ENCODE results near the gene WRNIP1.
"Not testable (repeated sequence)": the region's sequence is repeated elsewhere in the genome, so short reads cannot be mapped to it uniquely, and the experiment has no call there.

Gene WRNIP1

DNA sequence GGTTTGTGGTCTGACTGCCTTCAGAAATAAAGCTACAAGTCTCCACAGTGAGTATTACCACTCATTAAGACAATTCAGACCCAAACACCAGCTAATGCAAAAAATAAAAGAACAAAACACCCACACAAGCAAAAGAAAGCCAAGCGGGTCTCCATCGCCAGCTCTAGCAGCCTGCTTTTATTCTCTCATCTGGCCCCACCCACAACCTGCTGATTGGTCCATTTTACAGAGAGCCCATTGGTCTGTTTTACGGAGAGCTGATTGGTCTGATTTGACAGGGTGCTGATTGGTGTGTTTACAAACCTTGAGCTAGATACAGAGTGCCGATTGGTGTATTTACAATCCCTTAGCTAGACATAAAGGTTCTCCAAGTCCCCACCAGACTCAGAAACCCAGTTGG, 2.3 kb upstream of the WRNIP1 start:
- H3K27ac ChIP-seq (ENCODE audit: low read length, poor library complexity, severe bottlenecking); H3K27me3 ChIP-seq (ENCODE audit: control insufficient read depth in 1 of 2, insufficient read depth in 1 of 2, low read length in 2 of 2); H3K14ac ChIP-seq (ENCODE audit: low read length in 2 of 2); H3K79me1 ChIP-seq (replicated peaks; ENCODE audit: low read length, poor library complexity, severe bottlenecking); H4K8ac ChIP-seq (ENCODE audit: low read length); H2BK15ac ChIP-seq (ENCODE audit: low read depth, poor library complexity, severe bottlenecking); H3K9ac ChIP-seq (ENCODE audit: low read length); H3K36me3 ChIP-seq (ENCODE audit: control insufficient read depth in 1 of 2, insufficient read depth in 2 of 2, low read depth in 1 of 2, low read length in 2 of 2); H2BK120ac ChIP-seq (ENCODE audit: low read depth, low read length); H4K91ac ChIP-seq (ENCODE audit: low read length); H2BK5ac ChIP-seq (ENCODE audit: low read depth, low read length, poor library complexity, severe bottlenecking); H3K4me2 ChIP-seq (ENCODE audit: low read length, poor library complexity, severe bottlenecking); H2BK12ac ChIP-seq (ENCODE audit: low read length in 2 of 2); DNase-seq; H3K9me3 ChIP-seq (ENCODE audit: control insufficient read depth, low read length); H3K4ac ChIP-seq (ENCODE audit: low read depth in 1 of 2, low read length in 2 of 2); H3K23ac ChIP-seq (ENCODE audit: low read length in 2 of 2); H3K4me1 ChIP-seq (ENCODE audit: control insufficient read depth, insufficient read depth, low read depth, low read length); H3K18ac ChIP-seq (ENCODE audit: low read depth in 1 of 2, low read length in 2 of 2); H2AK5ac ChIP-seq (ENCODE audit: low read length, severe bottlenecking); H3K4me3 ChIP-seq (ENCODE audit: insufficient read depth in 1 of 2, low read depth in 1 of 2, low read length in 2 of 2); H2AFZ ChIP-seq (ENCODE audit: low read depth, low read length): not testable (repeated sequence)
- WGBS, result 100% methylated on average over 4 of the region's 4 CpGs

DNA sequence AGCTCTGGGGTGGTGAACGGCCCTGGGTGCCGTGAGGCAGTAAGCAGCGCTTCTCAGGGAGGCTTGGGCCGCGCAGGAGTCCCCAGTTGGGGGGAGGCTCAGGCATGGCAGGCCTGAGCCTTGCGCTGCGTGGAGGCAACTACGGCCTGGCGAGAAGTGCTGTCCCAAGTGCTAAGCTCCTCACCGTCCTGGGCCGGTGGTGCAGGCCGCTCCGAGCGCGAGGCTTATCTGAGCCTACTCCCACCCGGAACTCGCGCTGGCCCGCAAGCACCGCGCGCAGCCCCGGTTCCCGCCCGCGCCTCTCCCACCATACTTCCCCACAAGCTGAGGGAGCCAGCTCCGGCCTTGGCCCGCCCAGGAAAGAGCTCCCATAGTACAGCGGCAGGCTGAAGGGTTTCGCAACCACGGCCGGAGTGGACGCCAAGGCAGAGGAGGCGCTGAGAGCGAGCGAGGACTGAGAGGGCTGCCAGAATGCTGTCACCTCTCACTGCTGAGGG, 1.8 kb upstream of the WRNIP1 start:
- H4K91ac ChIP-seq (ENCODE audit: low read length), result no peak overlapping the region
- peaks cover 2% of the 10 kb centered on the region for H3K79me1 ChIP-seq (replicated peaks; ENCODE audit: low read length, poor library complexity, severe bottlenecking)
- no peak overlapping the region for H2AFZ ChIP-seq (ENCODE audit: low read depth, low read length)
- no peak overlapping the region for H3K27ac ChIP-seq (ENCODE audit: low read length, poor library complexity, severe bottlenecking)
- DNase-seq, result no peak
- H3K18ac ChIP-seq (ENCODE audit: low read depth in 1 of 2, low read length in 2 of 2), result no peak overlapping the region
- no peak overlapping the region for H3K9ac ChIP-seq (ENCODE audit: low read length)
- no peak overlapping the region for H4K8ac ChIP-seq (ENCODE audit: low read length)
- no peak overlapping the region for H2BK120ac ChIP-seq (ENCODE audit: low read depth, low read length)
- H2AK5ac ChIP-seq (ENCODE audit: low read length, severe bottlenecking), result no peak overlapping the region
- H3K9me3 ChIP-seq (ENCODE audit: control insufficient read depth, low read length), result no peaks in the 10 kb centered on the region
- H3K4me1 ChIP-seq (ENCODE audit: control insufficient read depth, insufficient read depth, low read depth, low read length), result peaks cover 9% of the 10 kb centered on the region
- 96% methylated on average over 32 of the region's 36 CpGs for WGBS
- no peak overlapping the region for H3K4me2 ChIP-seq (ENCODE audit: low read length, poor library complexity, severe bottlenecking)
- no peak overlapping the region for H2BK15ac ChIP-seq (ENCODE audit: low read depth, poor library complexity, severe bottlenecking)
- H3K14ac ChIP-seq (ENCODE audit: low read length in 2 of 2), result no peak overlapping the region
- H2BK12ac ChIP-seq (ENCODE audit: low read length in 2 of 2), result no peak overlapping the region
- H3K36me3 ChIP-seq (ENCODE audit: control insufficient read depth in 1 of 2, insufficient read depth in 2 of 2, low read depth in 1 of 2, low read length in 2 of 2), result peaks cover 0 to 6% of the 10 kb centered on the region in 2 experiments
- H3K23ac ChIP-seq (ENCODE audit: low read length in 2 of 2), result no peak overlapping the region
- no peak overlapping the region for H3K4ac ChIP-seq (ENCODE audit: low read depth in 1 of 2, low read length in 2 of 2)
- H3K27me3 ChIP-seq (ENCODE audit: control insufficient read depth in 1 of 2, insufficient read depth in 1 of 2, low read length in 2 of 2), result no peaks in the 10 kb centered on the region
- no peak overlapping the region for H2BK5ac ChIP-seq (ENCODE audit: low read depth, low read length, poor library complexity, severe bottlenecking)
- peak overlapping the region in 1 of 2 experiments; percentile 27 for H3K4me3 ChIP-seq (ENCODE audit: insufficient read depth in 1 of 2, low read depth in 1 of 2, low read length in 2 of 2)

DNA sequence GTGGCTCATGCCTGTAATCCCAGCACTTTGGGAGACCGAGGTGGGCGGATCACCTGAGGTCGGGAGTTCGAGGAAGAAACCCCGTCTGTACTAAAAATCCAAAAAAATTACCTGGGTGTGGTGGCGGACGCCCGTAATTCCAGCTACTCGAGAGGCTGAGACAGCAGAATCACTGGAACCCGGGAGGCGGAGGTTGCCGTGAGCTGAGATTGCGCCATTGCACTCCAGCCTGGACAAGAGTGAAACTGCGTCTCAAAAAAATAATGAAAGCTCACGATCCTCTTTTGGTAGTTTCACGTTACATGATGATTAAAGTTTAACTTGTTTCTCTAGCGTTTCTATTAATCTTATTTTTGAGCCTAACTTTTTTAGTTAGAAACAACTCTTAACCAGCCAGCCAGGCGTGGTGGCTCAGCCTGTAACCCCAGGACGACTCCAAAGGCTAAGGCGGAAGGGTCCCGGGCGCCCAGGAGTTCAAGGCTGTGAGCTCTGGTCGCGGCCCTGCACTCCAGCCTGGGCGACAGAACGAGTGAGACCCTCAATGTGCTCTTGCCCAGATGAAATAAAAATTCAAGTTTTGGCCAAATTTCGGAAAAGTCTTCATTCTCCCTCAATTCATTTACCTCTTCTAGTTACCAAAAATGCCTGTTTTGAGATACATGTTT, 1.2 kb upstream of the WRNIP1 start:
- Histone ChIP-seq H3K27ac (ENCODE audit: low read length, poor library complexity, severe bottlenecking) (peak overlapping the region; percentile 95), H3K36me3 (ENCODE audit: control insufficient read depth in 1 of 2, insufficient read depth in 2 of 2, low read depth in 1 of 2, low read length in 2 of 2) (peaks cover 4 to 6% of the 10 kb centered on the region in 2 experiments), H3K79me1 (replicated peaks; ENCODE audit: low read length, poor library complexity, severe bottlenecking) (peaks cover 2% of the 10 kb centered on the region), H3K27me3 (ENCODE audit: control insufficient read depth in 1 of 2, insufficient read depth in 1 of 2, low read length in 2 of 2) (no peaks in the 10 kb centered on the region), H2BK120ac (ENCODE audit: low read depth, low read length) (no peak overlapping the region), H2BK5ac (ENCODE audit: low read depth, low read length, poor library complexity, severe bottlenecking) (no peak overlapping the region), H3K14ac (ENCODE audit: low read length in 2 of 2) (no peak overlapping the region), H4K8ac (ENCODE audit: low read length) (peak overlapping the region; percentile 8), H3K4ac (ENCODE audit: low read depth in 1 of 2, low read length in 2 of 2) (peak overlapping the region in 1 of 2 experiments; percentile 50), H2AFZ (ENCODE audit: low read depth, low read length) (no peak overlapping the region), H3K4me1 (ENCODE audit: control insufficient read depth, insufficient read depth, low read depth, low read length) (peaks cover 9% of the 10 kb centered on the region), H2BK12ac (ENCODE audit: low read length in 2 of 2) (no peak overlapping the region), H3K4me3 (ENCODE audit: insufficient read depth in 1 of 2, low read depth in 1 of 2, low read length in 2 of 2) (peak overlapping the region in 1 of 2 experiments; percentile 93), H3K9ac (ENCODE audit: low read length) (peak overlapping the region; percentile 100), H4K91ac (ENCODE audit: low read length) (no peak overlapping the region), H3K9me3 (ENCODE audit: control insufficient read depth, low read length) (no peaks in the 10 kb centered on the region), H2BK15ac (ENCODE audit: low read depth, poor library complexity, severe bottlenecking) (no peak overlapping the region), H3K23ac (ENCODE audit: low read length in 2 of 2) (no peak overlapping the region), H3K4me2 (ENCODE audit: low read length, poor library complexity, severe bottlenecking) (peak overlapping the region; percentile 35), H3K18ac (ENCODE audit: low read depth in 1 of 2, low read length in 2 of 2) (no peak overlapping the region), H2AK5ac (ENCODE audit: low read length, severe bottlenecking) (no peak overlapping the region)
- no peak for DNase-seq
- 93% methylated on average over 27 of the region's 27 CpGs for WGBS

DNA sequence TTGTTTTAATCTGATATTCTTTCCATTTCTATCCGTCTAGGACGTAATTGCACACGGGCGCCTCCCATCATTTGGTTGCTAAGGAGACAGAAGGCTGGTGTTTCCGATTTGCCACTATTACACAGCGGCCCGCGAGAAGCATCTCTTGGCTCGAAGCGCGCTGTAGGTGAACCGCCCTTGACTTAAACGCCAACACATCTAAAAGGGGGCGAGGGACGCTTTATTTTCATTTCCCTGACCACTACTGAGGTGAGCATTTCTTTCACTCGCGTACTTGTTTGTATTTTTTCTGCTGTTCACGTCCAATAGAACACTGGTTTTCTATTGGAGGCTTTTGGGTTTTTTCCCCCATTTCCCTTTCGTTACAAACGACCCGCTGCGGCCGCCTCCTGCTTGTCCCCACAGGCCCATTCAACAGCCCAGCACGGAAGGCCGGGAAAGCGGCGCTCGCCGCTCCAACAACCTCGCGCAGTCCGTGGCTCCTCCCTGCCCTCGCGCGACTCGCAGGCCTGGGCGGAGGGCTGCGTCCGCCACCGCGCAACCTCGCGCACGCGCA, 505 bp upstream of the WRNIP1 start:
- Histone ChIP-seq H4K8ac (ENCODE audit: low read length) (no peak overlapping the region), H3K4me2 (ENCODE audit: low read length, poor library complexity, severe bottlenecking) (peak overlapping the region; percentile 93), H2BK5ac (ENCODE audit: low read depth, low read length, poor library complexity, severe bottlenecking) (peak overlapping the region; percentile 59), H3K4me1 (ENCODE audit: control insufficient read depth, insufficient read depth, low read depth, low read length) (peaks cover 9% of the 10 kb centered on the region), H2AK5ac (ENCODE audit: low read length, severe bottlenecking) (no peak overlapping the region), H3K23ac (ENCODE audit: low read length in 2 of 2) (no peak overlapping the region), H3K18ac (ENCODE audit: low read depth in 1 of 2, low read length in 2 of 2) (peak overlapping the region in 1 of 2 experiments; percentile 91), H2BK120ac (ENCODE audit: low read depth, low read length) (no peak overlapping the region), H3K14ac (ENCODE audit: low read length in 2 of 2) (no peak overlapping the region), H3K36me3 (ENCODE audit: control insufficient read depth in 1 of 2, insufficient read depth in 2 of 2, low read depth in 1 of 2, low read length in 2 of 2) (peaks cover 4 to 6% of the 10 kb centered on the region in 2 experiments), H3K9me3 (ENCODE audit: control insufficient read depth, low read length) (no peaks in the 10 kb centered on the region), H4K91ac (ENCODE audit: low read length) (no peak overlapping the region), H3K27ac (ENCODE audit: low read length, poor library complexity, severe bottlenecking) (peak overlapping the region; percentile 95), H3K4me3 (ENCODE audit: insufficient read depth in 1 of 2, low read depth in 1 of 2, low read length in 2 of 2) (peak overlapping the region; percentile 46 to 93), H3K4ac (ENCODE audit: low read depth in 1 of 2, low read length in 2 of 2) (peak overlapping the region in 1 of 2 experiments; percentile 17), H3K9ac (ENCODE audit: low read length) (peak overlapping the region; percentile 100), H2AFZ (ENCODE audit: low read depth, low read length) (no peak overlapping the region), H3K79me1 (replicated peaks; ENCODE audit: low read length, poor library complexity, severe bottlenecking) (peaks cover 2% of the 10 kb centered on the region), H3K27me3 (ENCODE audit: control insufficient read depth in 1 of 2, insufficient read depth in 1 of 2, low read length in 2 of 2) (no peaks in the 10 kb centered on the region), H2BK12ac (ENCODE audit: low read length in 2 of 2) (no peak overlapping the region), H2BK15ac (ENCODE audit: low read depth, poor library complexity, severe bottlenecking) (no peak overlapping the region)
- DNase-seq, result peak; percentile 85
- WGBS, result 1% methylated on average over 12 of the region's 45 CpGs
